Kidney capillary endothelial cell (primary cell): ENCODE results near the gene ASZ1.
A peak's percentile ranks its signal among the peaks of the same experiment; 100 is the strongest.
"Not testable (repeated sequence)": the region's sequence is repeated elsewhere in the genome, so short reads cannot be mapped to it uniquely, and the experiment has no call there.

ENCODE experiments used
- DNase-seq: peaks from one replicate; pipeline ENCODE4 v3.0.0-alpha.2; 2018; ENCODE audit warnings: low spot score

The ASZ1 gene

GRCh38 chr7:117427258-117427701 lies at the start of gene ASZ1:
Gene ASZ1, minus strand, starts transcription at chr7:117427493. Its CDS starts 33 bp downstream, at chr7:117427460.
- no peak for DNase-seq

- no peak for DNase-seq
Observed at GRCh38 chr7:117476557-117477215, 49.4 kb upstream of the ASZ1 start.

- DNase-seq, result no peak
Observed at GRCh38 chr7:117472335-117472734, 45.0 kb upstream of the ASZ1 start.

GRCh38 chr7:117470777-117471176 lies 43.5 kb upstream of the ASZ1 start:
- no peak for DNase-seq

- no peak for DNase-seq
Observed at GRCh38 chr7:117468174-117468573, 40.9 kb upstream of the ASZ1 start.

GRCh38 chr7:117460815-117461214 lies 33.5 kb upstream of the ASZ1 start:
- not testable (repeated sequence) for DNase-seq

- DNase-seq, result no peak
Observed at GRCh38 chr7:117459735-117460134, 32.4 kb upstream of the ASZ1 start.

GRCh38 chr7:117458977-117459583 lies 31.8 kb upstream of the ASZ1 start:
- peak; percentile 34 for DNase-seq

- no peak for DNase-seq
Observed at GRCh38 chr7:117448655-117449054, 21.4 kb upstream of the ASZ1 start.

- no peak for DNase-seq
Observed at GRCh38 chr7:117446220-117446815, 19.0 kb upstream of the ASZ1 start.

GRCh38 chr7:117445206-117445605 lies 17.9 kb upstream of the ASZ1 start:
- no peak for DNase-seq

GRCh38 chr7:117444646-117445045 lies 17.4 kb upstream of the ASZ1 start:
- DNase-seq, result no peak

GRCh38 chr7:117435475-117436043 lies 8.3 kb upstream of the ASZ1 start:
- no peak for DNase-seq

- DNase-seq, result no peak
Observed at GRCh38 chr7:117424090-117424829, 3.0 kb downstream of the ASZ1 start.

- DNase-seq, result not testable (repeated sequence)
Observed at GRCh38 chr7:117414591-117414990, 12.7 kb downstream of the ASZ1 start.

- no peak for DNase-seq
Observed at GRCh38 chr7:117412946-117413559, 14.2 kb downstream of the ASZ1 start.

- no peak for DNase-seq
Observed at GRCh38 chr7:117412390-117412789, 14.9 kb downstream of the ASZ1 start.

GRCh38 chr7:117411539-117411938 lies 15.8 kb downstream of the ASZ1 start:
- DNase-seq, result no peak

GRCh38 chr7:117408831-117409230 lies 18.5 kb downstream of the ASZ1 start:
- DNase-seq, result no peak

GRCh38 chr7:117405519-117405918 lies 21.8 kb downstream of the ASZ1 start:
- DNase-seq, result no peak

- DNase-seq, result no peak
Observed at GRCh38 chr7:117403737-117404136, 23.6 kb downstream of the ASZ1 start.

- no peak for DNase-seq
Observed at GRCh38 chr7:117402109-117402508, 25.2 kb downstream of the ASZ1 start.
